Measurements from ENCODE around the gene NFASC.

NFASC gene

GRCh38 chr1:204859861-204860267 lies 10.8 kb upstream of the NFASC start:
- DNase-seq (ENCODE audit: low spot score), result no peak

- DNase-seq (ENCODE audit: low spot score), result no peak
These were observed 7.6 kb upstream of the NFASC start for GRCh38 chr1:204863024-204863423.

GRCh38 chr1:204863730-204864129 lies 6.9 kb upstream of the NFASC start:
- DNase-seq (ENCODE audit: low spot score), result no peak

GRCh38 chr1:204866051-204866596 lies 4.5 kb upstream of the NFASC start:
- no peak for DNase-seq (ENCODE audit: low spot score)

GRCh38 chr1:204867203-204867602 lies 3.5 kb upstream of the NFASC start:
- no peak for DNase-seq (ENCODE audit: low spot score)

- no peak for DNase-seq (ENCODE audit: low spot score)
These were observed 2.9 kb upstream of the NFASC start for GRCh38 chr1:204867666-204868339.

GRCh38 chr1:204868340-204868700 lies 2.3 kb upstream of the NFASC start:
- DNase-seq (ENCODE audit: low spot score), result no peak

- DNase-seq (ENCODE audit: low spot score), result no peak
These were observed 1.6 kb upstream of the NFASC start for GRCh38 chr1:204869097-204869496.

- no peak for DNase-seq (ENCODE audit: low spot score)
These were observed 859 bp downstream of the NFASC start for GRCh38 chr1:204871405-204872037.

- DNase-seq (ENCODE audit: low spot score), result no peak
These were observed 1.7 kb downstream of the NFASC start for GRCh38 chr1:204872262-204872881.

- DNase-seq (ENCODE audit: low spot score), result peak; percentile 44
These were observed 2.5 kb downstream of the NFASC start for GRCh38 chr1:204873176-204873575.

GRCh38 chr1:204873714-204874113 lies 3.1 kb downstream of the NFASC start:
- no peak for DNase-seq (ENCODE audit: low spot score)

- no peak for DNase-seq (ENCODE audit: low spot score)
These were observed 3.6 kb downstream of the NFASC start for GRCh38 chr1:204874274-204874673.

- DNase-seq (ENCODE audit: low spot score), result no peak
These were observed 4.6 kb downstream of the NFASC start for GRCh38 chr1:204875255-204875654.

GRCh38 chr1:204878621-204879234 lies 8.1 kb downstream of the NFASC start:
- no peak for DNase-seq (ENCODE audit: low spot score)

- no peak for DNase-seq (ENCODE audit: low spot score)
These were observed 8.7 kb downstream of the NFASC start for GRCh38 chr1:204879351-204879750.

GRCh38 chr1:204880906-204881305 lies 10.2 kb downstream of the NFASC start:
- DNase-seq (ENCODE audit: low spot score), result no peak

GRCh38 chr1:204882479-204882878 lies 11.8 kb downstream of the NFASC start:
- no peak for DNase-seq (ENCODE audit: low spot score)

- DNase-seq (ENCODE audit: low spot score), result no peak
These were observed 12.7 kb downstream of the NFASC start for GRCh38 chr1:204883405-204883804.

GRCh38 chr1:204885288-204885711 lies 14.6 kb downstream of the NFASC start:
- DNase-seq (ENCODE audit: low spot score), result no peak

- DNase-seq (ENCODE audit: low spot score), result no peak
These were observed 15.1 kb downstream of the NFASC start for GRCh38 chr1:204885790-204886189.

- DNase-seq (ENCODE audit: low spot score), result no peak
These were observed 17.2 kb downstream of the NFASC start for GRCh38 chr1:204887846-204888245.

- no peak for DNase-seq (ENCODE audit: low spot score)
These were observed 17.6 kb downstream of the NFASC start for GRCh38 chr1:204888294-204888693.
